Natural killer cell (primary cell): ENCODE data around the gene DAPK2. TPM values are rescaled to one million over a fixed set of nuclear protein-coding genes. Genes with fewer than 3 reads are reported as not detected.

Experiments
- ATAC-seq, 3 donors: fragments of 150-1000 bp in 2 of 3; fragments of 200-7000 bp in 1 of 3; cut with Tn5 transposase; 1 replicate in 1 of 3; 2 replicates in 2 of 3; pipeline ENCODE4 v1.10.0; 2021; ENCODE audit warnings: mild to moderate bottlenecking in 2 of 3, moderate library complexity in 2 of 3
- DNase-seq, 2 donors: peaks; one replicate each; pipeline versions ENCODE4 v3.0.0 to v3.0.0-alpha.2; 2013 to 2021; ENCODE audit warnings: mixed read lengths in 1 of 2
- H3K27ac ChIP-seq: one replicate; pipeline ENCODE4 v1.5.1; 2013; ENCODE audit warnings: mild to moderate bottlenecking, low read length
- H3K27me3 ChIP-seq: one replicate; pipeline ENCODE4 v1.6.1; 2013; ENCODE audit warnings: low read length; ENCODE audit not compliant: control insufficient read depth, insufficient read depth
- H3K36me3 ChIP-seq: one replicate; pipeline ENCODE4 v1.6.1; 2013; ENCODE audit warnings: low read length; ENCODE audit not compliant: control insufficient read depth, insufficient read depth
- H3K4me1 ChIP-seq: one replicate; pipeline ENCODE4 v1.6.1; 2013; ENCODE audit warnings: low read length; ENCODE audit not compliant: control insufficient read depth, insufficient read depth
- H3K4me3 ChIP-seq: one replicate; pipeline ENCODE4 v1.5.1; 2013; ENCODE audit warnings: low read length
- H3K9me3 ChIP-seq: one replicate; pipeline ENCODE4 v1.6.1; 2013; ENCODE audit warnings: low read length; ENCODE audit not compliant: control insufficient read depth, insufficient read depth
- H3K27ac Mint-ChIP-seq, 2 donors: one replicate each; pipeline ENCODE4 v1.8.0; 2022; ENCODE audit warnings: mild to moderate bottlenecking in 2 of 2, mixed read lengths in 2 of 2, moderate library complexity in 1 of 2
- H3K27me3 Mint-ChIP-seq, 2 donors: one replicate each; pipeline ENCODE4 v1.8.0; 2022; ENCODE audit warnings: low read depth in 2 of 2, mixed read lengths in 2 of 2
- H3K36me3 Mint-ChIP-seq: one replicate; pipeline ENCODE4 v1.8.0; 2022; ENCODE audit warnings: mixed read lengths
- H3K4me1 Mint-ChIP-seq, 2 donors: one replicate each; pipeline ENCODE4 v1.8.0; 2022; ENCODE audit warnings: mixed read lengths in 2 of 2
- H3K4me3 Mint-ChIP-seq: one replicate; pipeline ENCODE4 v1.8.0; 2022; ENCODE audit warnings: mild to moderate bottlenecking, moderate library complexity, mixed read lengths
- H3K9me3 Mint-ChIP-seq, 2 donors: one replicate each; pipeline ENCODE4 v1.8.0; 2022; ENCODE audit warnings: mixed read lengths in 2 of 2
- WGBS: methylation state at CpG from one replicate; pipeline ENCODE4 v1.1.7; 2013; ENCODE audit warnings: missing lambda C conversion rate; ENCODE audit not compliant: insufficient coverage; 5-methylcytosine and 5-hydroxymethylcytosine counted together
- intact Hi-C: fragments of 100-400 bp; cut with micrococcal nuclease; formaldehyde crosslinking; loops from one replicate; pipeline ENCODE4 v1.14.2; 2022
- total RNA-seq, 4 donors: library from RNA; stranded (reverse); fragments of 120-200 nt in 1 of 4; gene quantifications; one replicate each; pipeline versions ENCODE4 v1.2.3 to v1.2.4, GENCODE V29; 2013 to 2022
- TF ChIP-seq, protein P1 (sequence below): fragments of 200-600 bp; IDR thresholded peaks from one replicate; pipeline ENCODE4 v1.8.0; 2022; ENCODE audit warnings: antibody characterized with exemption

Gene DAPK2
- total RNA-seq, 3 donors from 2014 or later (not counting 1 experiment from before 2014, with no cell fraction given) = 3.7 to 25.3 (median 6.0) TPM

DNA sequence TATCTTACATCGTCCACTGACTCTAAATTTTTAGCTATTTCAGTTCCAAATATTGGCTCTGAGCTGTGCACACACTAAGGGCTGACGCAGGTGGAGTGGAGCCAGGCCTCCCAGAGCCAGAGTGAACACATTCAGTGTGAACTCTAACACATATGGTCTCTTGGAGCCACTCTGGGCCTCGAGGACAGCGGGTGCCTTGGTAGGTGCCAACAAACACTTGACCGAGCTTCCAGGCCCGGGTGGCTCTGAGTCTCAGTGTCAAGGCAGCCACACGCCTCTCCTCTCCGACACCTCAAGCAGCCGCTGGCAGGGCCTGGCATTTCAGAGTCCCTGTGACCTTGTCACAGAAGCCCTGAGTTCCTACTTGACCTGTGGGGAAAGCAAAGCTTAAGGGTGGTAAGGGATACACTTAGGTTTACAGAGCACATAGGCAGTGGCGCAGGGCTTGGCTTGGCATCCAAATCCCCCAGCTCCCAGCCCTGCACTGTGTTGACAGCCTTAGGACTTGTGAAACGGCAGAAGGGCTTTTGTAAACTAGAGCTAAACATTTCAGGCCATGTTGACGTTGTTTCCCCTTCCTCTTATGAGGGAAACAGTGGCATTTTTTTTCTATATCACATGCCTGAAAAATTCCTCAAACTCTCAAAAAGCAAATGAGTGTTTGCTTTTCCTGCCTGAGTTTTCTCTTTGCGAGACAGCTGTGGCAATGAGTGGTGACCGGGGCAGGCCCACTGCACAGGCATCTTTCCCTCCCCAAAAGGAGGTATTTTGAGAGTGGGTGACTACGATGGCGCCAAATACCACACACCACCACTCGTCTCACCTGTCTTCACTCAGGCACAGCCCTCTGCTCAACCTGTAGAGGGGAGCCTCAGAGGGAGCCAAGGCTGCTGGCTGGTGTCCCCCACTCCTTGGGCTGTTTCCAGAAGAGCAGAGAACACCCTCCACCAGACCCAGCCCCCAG is 60.8 kb downstream of the DAPK2 start:
- Mint-ChIP-seq H3K9me3 (no peaks in the 10 kb centered on the region), H3K27ac (no peak overlapping the region), H3K4me1 (peaks cover 5 to 15% of the 10 kb centered on the region in 2 donors), H3K4me3 (no peak overlapping the region), H3K36me3 (no peaks in the 10 kb centered on the region), H3K27me3 (no peaks in the 10 kb centered on the region)
- H3K9me3 ChIP-seq = no peaks in the 10 kb centered on the region
- peaks cover 29% of the 10 kb centered on the region for H3K4me1 ChIP-seq
- WGBS = 88% methylated on average over 17 of the region's 17 CpGs
- intact Hi-C loops = no loop called here
- no peaks in the 10 kb centered on the region for H3K36me3 ChIP-seq
- peak overlapping the region; percentile 25 for H3K27ac ChIP-seq
- ATAC-seq (no peak), DNase-seq (no peak)
- no peak overlapping the region for H3K4me3 ChIP-seq
- no peaks in the 10 kb centered on the region for H3K27me3 ChIP-seq
- TF ChIP-seq, protein P1, sequence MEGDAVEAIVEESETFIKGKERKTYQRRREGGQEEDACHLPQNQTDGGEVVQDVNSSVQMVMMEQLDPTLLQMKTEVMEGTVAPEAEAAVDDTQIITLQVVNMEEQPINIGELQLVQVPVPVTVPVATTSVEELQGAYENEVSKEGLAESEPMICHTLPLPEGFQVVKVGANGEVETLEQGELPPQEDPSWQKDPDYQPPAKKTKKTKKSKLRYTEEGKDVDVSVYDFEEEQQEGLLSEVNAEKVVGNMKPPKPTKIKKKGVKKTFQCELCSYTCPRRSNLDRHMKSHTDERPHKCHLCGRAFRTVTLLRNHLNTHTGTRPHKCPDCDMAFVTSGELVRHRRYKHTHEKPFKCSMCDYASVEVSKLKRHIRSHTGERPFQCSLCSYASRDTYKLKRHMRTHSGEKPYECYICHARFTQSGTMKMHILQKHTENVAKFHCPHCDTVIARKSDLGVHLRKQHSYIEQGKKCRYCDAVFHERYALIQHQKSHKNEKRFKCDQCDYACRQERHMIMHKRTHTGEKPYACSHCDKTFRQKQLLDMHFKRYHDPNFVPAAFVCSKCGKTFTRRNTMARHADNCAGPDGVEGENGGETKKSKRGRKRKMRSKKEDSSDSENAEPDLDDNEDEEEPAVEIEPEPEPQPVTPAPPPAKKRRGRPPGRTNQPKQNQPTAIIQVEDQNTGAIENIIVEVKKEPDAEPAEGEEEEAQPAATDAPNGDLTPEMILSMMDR = no peak

DNA sequence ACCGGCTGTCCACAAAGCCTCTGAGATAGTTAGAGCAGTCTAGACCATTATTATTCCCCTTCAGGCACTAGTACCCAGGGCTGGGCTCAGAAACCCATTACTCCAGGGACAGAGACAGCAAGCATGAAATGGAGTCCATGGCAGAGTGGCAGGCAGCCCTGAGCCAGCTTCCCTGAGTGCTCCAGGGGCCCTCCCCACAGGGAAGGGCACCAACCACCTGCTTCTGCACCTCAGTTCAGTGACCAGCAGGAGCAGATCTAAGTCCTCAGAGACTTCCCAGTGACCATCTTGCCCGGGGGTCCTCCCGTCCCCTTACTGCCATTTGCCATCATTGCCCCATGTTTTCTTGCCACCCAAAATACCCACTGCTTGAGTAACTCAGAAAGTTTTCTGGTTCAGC is 62.0 kb downstream of the DAPK2 start:
- H3K27ac Mint-ChIP-seq = no peak overlapping the region
- no peak overlapping the region for H3K4me3 Mint-ChIP-seq
- no peak for DNase-seq
- no peaks in the 10 kb centered on the region for H3K36me3 ChIP-seq
- WGBS = 98% methylated on average over 3 of the region's 3 CpGs
- H3K4me3 ChIP-seq = no peak overlapping the region
- intact Hi-C loops = no loop called here
- TF ChIP-seq, protein P1 = no peak
- ATAC-seq = no peak
- peaks cover 5 to 10% of the 10 kb centered on the region in 2 donors for H3K4me1 Mint-ChIP-seq
- no peak overlapping the region for H3K27ac ChIP-seq
- H3K27me3 ChIP-seq = no peaks in the 10 kb centered on the region
- H3K9me3 ChIP-seq = no peaks in the 10 kb centered on the region
- peaks cover 21% of the 10 kb centered on the region for H3K4me1 ChIP-seq
- H3K27me3 Mint-ChIP-seq = no peaks in the 10 kb centered on the region
- H3K36me3 Mint-ChIP-seq = no peaks in the 10 kb centered on the region
- no peaks in the 10 kb centered on the region for H3K9me3 Mint-ChIP-seq

DNA sequence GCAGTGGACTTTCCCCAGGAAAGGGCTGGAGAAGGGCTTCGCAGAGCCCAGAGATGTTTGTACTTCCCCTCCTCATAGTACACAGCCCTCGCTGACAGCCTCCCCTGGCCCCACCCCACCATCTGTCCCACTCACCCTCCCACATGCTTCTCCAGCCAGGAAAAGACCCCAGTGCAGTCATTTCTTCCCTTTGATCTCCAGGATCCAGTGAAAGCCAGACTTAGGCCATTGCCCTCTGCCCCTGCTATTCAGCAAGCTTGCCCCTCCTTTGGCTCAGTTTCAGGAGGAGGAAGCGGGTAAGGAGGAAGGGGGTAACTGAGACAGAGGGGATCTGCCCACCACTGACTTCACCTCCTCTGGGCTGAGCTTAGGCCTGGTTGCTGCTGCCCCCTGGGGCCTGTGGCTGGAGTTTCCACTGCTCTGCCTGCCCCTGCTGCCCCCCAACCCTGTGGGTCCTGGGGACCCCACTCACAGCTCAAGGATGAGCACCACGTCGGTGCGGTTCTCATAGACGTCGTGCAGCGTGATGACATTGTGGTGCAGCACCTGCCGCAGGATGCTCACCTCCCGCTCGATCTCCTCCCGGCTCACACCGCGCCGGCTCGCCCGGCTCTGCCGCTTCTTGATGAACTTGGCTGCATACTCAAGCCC is 63.1 kb downstream of the DAPK2 start:
- peaks cover 5 to 10% of the 10 kb centered on the region in 2 donors for H3K4me1 Mint-ChIP-seq
- Histone ChIP-seq H3K4me3 (no peak overlapping the region), H3K27ac (no peak overlapping the region), H3K9me3 (no peaks in the 10 kb centered on the region), H3K36me3 (no peaks in the 10 kb centered on the region), H3K4me1 (peaks cover 21% of the 10 kb centered on the region), H3K27me3 (no peaks in the 10 kb centered on the region)
- H3K27ac Mint-ChIP-seq = no peak overlapping the region
- WGBS = 89% methylated on average over 19 of the region's 19 CpGs
- no peak overlapping the region for H3K4me3 Mint-ChIP-seq
- TF ChIP-seq, protein P1 = peak; percentile 15
- no peaks in the 10 kb centered on the region for H3K36me3 Mint-ChIP-seq
- no peaks in the 10 kb centered on the region for H3K27me3 Mint-ChIP-seq
- no peaks in the 10 kb centered on the region for H3K9me3 Mint-ChIP-seq
- DNase-seq = no peak
- intact Hi-C loops = no loop called here
- peak in 1 of 3 donors; percentile 63 for ATAC-seq
